H9 (cell line): ENCODE data around the gene ATXN7L3B. TPM values are rescaled to one million over a fixed set of nuclear protein-coding genes. Genes with fewer than 3 reads are reported as not detected.

Experiments
- DNase-seq: peaks from one replicate; pipeline ENCODE4 v3.0.0-alpha.2; 2017
- H2AFZ ChIP-seq: one replicate; pipeline ENCODE4 v1.6.1; 2013; ENCODE audit warnings: mild to moderate bottlenecking, low read length, control low read depth, moderate library complexity
- H2AK5ac ChIP-seq: 2 replicates; pipeline ENCODE4 v1.6.1; 2013; ENCODE audit warnings: low read length, control low read depth, mixed read lengths; ENCODE audit not compliant: insufficient read length
- H2BK120ac ChIP-seq: one replicate; pipeline ENCODE4 v1.6.1; 2013; ENCODE audit warnings: low read depth, mild to moderate bottlenecking, low read length, control low read depth, inconsistent platforms; ENCODE audit not compliant: poor library complexity, severe bottlenecking
- H2BK12ac ChIP-seq: 2 replicates; pipeline ENCODE4 v1.6.1; 2013; ENCODE audit warnings: low read length, control low read depth, mixed read lengths, low read depth; ENCODE audit not compliant: insufficient read length
- H2BK15ac ChIP-seq: 2 replicates; pipeline ENCODE4 v1.6.1; 2013; ENCODE audit warnings: low read depth, low read length, control low read depth
- H2BK20ac ChIP-seq: one replicate; pipeline ENCODE4 v1.6.1; 2013; ENCODE audit warnings: low read depth, mild to moderate bottlenecking, low read length, control low read depth, inconsistent platforms; ENCODE audit not compliant: poor library complexity, severe bottlenecking
- H2BK5ac ChIP-seq: 2 replicates; pipeline ENCODE4 v1.6.1; 2013; ENCODE audit warnings: low read length, control low read depth, mixed read lengths; ENCODE audit not compliant: insufficient read length
- H3K14ac ChIP-seq: 2 replicates; pipeline ENCODE4 v1.6.1; 2013; ENCODE audit warnings: low read length, control low read depth; ENCODE audit not compliant: insufficient read depth
- H3K18ac ChIP-seq: 2 replicates; pipeline ENCODE4 v1.6.1; 2013; ENCODE audit warnings: low read depth, mild to moderate bottlenecking, mixed read lengths, low read length, control low read depth; ENCODE audit not compliant: insufficient read length
- H3K23ac ChIP-seq: 2 replicates; pipeline ENCODE4 v1.6.1; 2013; ENCODE audit warnings: low read length, control low read depth, mixed read lengths, low read depth; ENCODE audit not compliant: insufficient read length
- H3K23me2 ChIP-seq: 2 replicates; pipeline ENCODE4 v1.6.1; 2013; ENCODE audit warnings: low read depth, mild to moderate bottlenecking, mixed read lengths, low read length, control low read depth; ENCODE audit not compliant: insufficient read length, poor library complexity, severe bottlenecking
- H3K27ac ChIP-seq: 2 replicates; pipeline ENCODE4 v1.5.1; 2013; ENCODE audit warnings: low read length, control low read depth, mixed read lengths, low read depth; ENCODE audit not compliant: insufficient read length
- H3K27me3 ChIP-seq: 2 replicates; pipeline ENCODE4 v1.6.1; 2013; ENCODE audit warnings: low read length, control low read depth, inconsistent platforms; ENCODE audit not compliant: insufficient read depth
- H3K4ac ChIP-seq: 2 replicates; pipeline ENCODE4 v1.6.1; 2013; ENCODE audit warnings: low read depth, mild to moderate bottlenecking, control low read depth, inconsistent platforms, low read length, moderate library complexity
- H3K4me1 ChIP-seq: 2 replicates; pipeline ENCODE4 v1.6.1; 2013; ENCODE audit warnings: low read length, control low read depth, inconsistent platforms; ENCODE audit not compliant: insufficient read depth
- H3K4me2 ChIP-seq: 2 replicates; pipeline ENCODE4 v1.6.1; 2013; ENCODE audit warnings: low read length, control low read depth, mixed read lengths; ENCODE audit not compliant: insufficient read length, insufficient read depth
- H3K56ac ChIP-seq: 2 replicates; pipeline ENCODE4 v1.6.1; 2013; ENCODE audit warnings: low read depth, mild to moderate bottlenecking, mixed read lengths, low read length, control low read depth; ENCODE audit not compliant: insufficient read length
- H3K79me1 ChIP-seq: 2 replicates; pipeline ENCODE4 v1.6.1; 2013; ENCODE audit warnings: low read depth, mild to moderate bottlenecking, moderate library complexity, low read length, control low read depth, inconsistent platforms; ENCODE audit not compliant: insufficient read depth, poor library complexity, severe bottlenecking
- H3K79me2 ChIP-seq: 2 replicates; pipeline ENCODE4 v1.6.1; 2013; ENCODE audit warnings: low read length, control low read depth, inconsistent platforms; ENCODE audit not compliant: insufficient read depth
- H3K9ac ChIP-seq: 2 replicates; pipeline ENCODE4 v1.6.1; 2013; ENCODE audit warnings: low read length, control low read depth, mixed read lengths; ENCODE audit not compliant: insufficient read length; ENCODE audit errors: extremely low read depth
- H3K9me3 ChIP-seq: one replicate; pipeline ENCODE4 v1.6.1; 2013; ENCODE audit warnings: low read depth, low read length, inconsistent platforms; ENCODE audit not compliant: control insufficient read depth
- H3T11ph ChIP-seq: one replicate; pipeline ENCODE4 v1.6.1; 2013; ENCODE audit warnings: mild to moderate bottlenecking, low read length, control low read depth, inconsistent platforms
- H4K20me1 ChIP-seq: one replicate; pipeline ENCODE4 v1.6.1; 2013; ENCODE audit not compliant: control insufficient read depth, insufficient read length, insufficient read depth
- H4K5ac ChIP-seq: 2 replicates; pipeline ENCODE4 v1.6.1; 2013; ENCODE audit warnings: low read depth, mild to moderate bottlenecking, mixed read lengths, low read length, control low read depth; ENCODE audit not compliant: insufficient read length
- H4K8ac ChIP-seq: replicated peaks from 2 replicates; pipeline ENCODE4 v1.6.1; 2013; ENCODE audit warnings: low read length, control low read depth, mixed read lengths, low read depth; ENCODE audit not compliant: insufficient read length
- H4K91ac ChIP-seq: 2 replicates; pipeline ENCODE4 v1.6.1; 2013; ENCODE audit warnings: low read depth, mild to moderate bottlenecking, moderate library complexity, mixed read lengths, low read length, control low read depth; ENCODE audit not compliant: insufficient read length
- H3K27ac Mint-ChIP-seq, 3 experiments: 2 replicates in 2 of 3; 3 replicates in 1 of 3; pipeline ENCODE4 v1.8.0; 2020 to 2021; ENCODE audit warnings: mixed read lengths in 3 of 3, mild to moderate bottlenecking in 1 of 3, moderate library complexity in 1 of 3
- H3K27me3 Mint-ChIP-seq: 2 replicates; pipeline ENCODE4 v1.8.0; 2021; ENCODE audit warnings: low read depth, mild to moderate bottlenecking, moderate library complexity, mixed read lengths
- H3K36me3 Mint-ChIP-seq, 3 experiments: 2 replicates in 2 of 3; 3 replicates in 1 of 3; pipeline ENCODE4 v1.8.0; 2020 to 2021; ENCODE audit warnings: low read depth in 3 of 3, mixed read lengths in 3 of 3; ENCODE audit not compliant: insufficient read depth in 1 of 3
- H3K4me1 Mint-ChIP-seq, 2 experiments: 2 replicates each; pipeline ENCODE4 v1.8.0; 2020; ENCODE audit warnings: mixed read lengths in 2 of 2
- H3K4me3 Mint-ChIP-seq, 2 experiments: 2 replicates in 1 of 2; 3 replicates in 1 of 2; pipeline ENCODE4 v1.8.0; 2020 to 2021; ENCODE audit warnings: mild to moderate bottlenecking in 2 of 2, mixed read lengths in 2 of 2, moderate library complexity in 1 of 2
- H3K9me3 Mint-ChIP-seq, 2 experiments: 2 replicates in 1 of 2; 3 replicates in 1 of 2; pipeline ENCODE4 v1.8.0; 2020; ENCODE audit warnings: mild to moderate bottlenecking in 2 of 2, mixed read lengths in 2 of 2, moderate library complexity in 1 of 2
- CTCF ChIP-seq: fragments of 200-600 bp; sonication (generic); conservative IDR thresholded peaks from 3 replicates; pipeline ENCODE4 v1.8.0; 2021; ENCODE audit warnings: antibody characterized with exemption, mild to moderate bottlenecking
- WGBS: extraction: QIAGEN DNeasy Blood & Tissue Kit; methylation state at CpG from one replicate; pipeline ENCODE4 v1.1.7; 2013; ENCODE audit warnings: missing lambda C conversion rate, low lambda C conversion rate, mixed read lengths; ENCODE audit not compliant: insufficient read length; ENCODE audit errors: extremely low coverage; 5-methylcytosine and 5-hydroxymethylcytosine counted together
- total RNA-seq: library from RNA; stranded (reverse); gene quantifications from 2 replicates; pipeline ENCODE4 v1.2.1, GENCODE V29; 2021

The ATXN7L3B gene
- total RNA-seq, 1 experiment from 2014 or later: 35.3 TPM

GRCh38 chr12:74491374-74491773, 46.3 kb upstream of the ATXN7L3B start:
- H3K4me1 Mint-ChIP-seq: peaks cover 0 to 4% of the 10 kb centered on the region in 2 experiments; a peak in 3 of 4 replicates
- no peaks in the 10 kb centered on the region for H3K23me2 ChIP-seq
- DNase-seq: no peak
- no peak overlapping the region for H4K91ac ChIP-seq
- H3K27me3 Mint-ChIP-seq: no peaks in the 10 kb centered on the region
- no peak for TF ChIP-seq CTCF
- H3T11ph ChIP-seq: no peak overlapping the region
- no peak overlapping the region for H3K4ac ChIP-seq
- H2AK5ac ChIP-seq: no peak overlapping the region
- H3K4me3 Mint-ChIP-seq: no peak overlapping the region
- H2AFZ ChIP-seq: no peak overlapping the region
- H3K4me2 ChIP-seq: no peak overlapping the region
- H2BK120ac ChIP-seq: no peak overlapping the region
- H3K9me3 Mint-ChIP-seq: no peaks in the 10 kb centered on the region; a peak in 1 of 5 replicates
- H3K27me3 ChIP-seq: no peaks in the 10 kb centered on the region
- no peaks in the 10 kb centered on the region for H3K79me2 ChIP-seq
- no peaks in the 10 kb centered on the region for H4K20me1 ChIP-seq
- no peak overlapping the region for H3K23ac ChIP-seq
- H3K36me3 Mint-ChIP-seq: no peaks in the 10 kb centered on the region
- H2BK20ac ChIP-seq: no peak overlapping the region
- no CpG with 5 or more reads among the region's 1 CpG for WGBS
- no peaks in the 10 kb centered on the region; the same call in 1 of the 2 replicates for H3K4me1 ChIP-seq
- H3K14ac ChIP-seq: no peak overlapping the region
- no peak overlapping the region for H2BK15ac ChIP-seq
- no peak overlapping the region for H3K27ac ChIP-seq
- H4K5ac ChIP-seq: no peak overlapping the region
- no peak overlapping the region for H2BK5ac ChIP-seq
- H3K9ac ChIP-seq: no peak overlapping the region
- H3K18ac ChIP-seq: no peak overlapping the region
- no peak overlapping the region for H2BK12ac ChIP-seq
- no peak overlapping the region for H3K27ac Mint-ChIP-seq
- no peaks in the 10 kb centered on the region for H3K9me3 ChIP-seq
- H3K79me1 ChIP-seq: no peaks in the 10 kb centered on the region
- no peak overlapping the region for H4K8ac ChIP-seq
- no peak overlapping the region for H3K56ac ChIP-seq
